Measurements from ENCODE around the gene INPP4B. TPM values are rescaled to one million over a fixed set of nuclear protein-coding genes. Genes with fewer than 3 reads are reported as not detected.

The INPP4B gene
- total RNA-seq, 2 experiments from 2014 or later: not detected

- POLR2A ChIA-PET: no interaction called here
- Histone ChIP-seq H3K27ac (ENCODE audit: low read depth, low read length, poor library complexity, severe bottlenecking) (no peak overlapping the region), H4K20me1 (ENCODE audit: insufficient read depth, low read length) (no peaks in the 10 kb centered on the region), H3K4me3 (ENCODE audit: low read depth, low read length, poor library complexity, severe bottlenecking) (no peak overlapping the region), H3K9me3 (ENCODE audit: low read length) (no peaks in the 10 kb centered on the region), H3K4me2 (ENCODE audit: low read length) (no peak overlapping the region), H3K79me2 (ENCODE audit: insufficient read depth, low read depth, low read length) (no peaks in the 10 kb centered on the region), H2AFZ (ENCODE audit: low read length) (no peak overlapping the region), H3K4me1 (ENCODE audit: insufficient read depth, low read length, poor library complexity, severe bottlenecking) (no peaks in the 10 kb centered on the region), H3K9me2 (ENCODE audit: insufficient read depth, low read length) (no peaks in the 10 kb centered on the region), H3K36me3 (ENCODE audit: insufficient read depth, low read length) (no peaks in the 10 kb centered on the region)
- no TSS peak for BruUV-seq (replicated peaks)
- intact Hi-C loops (cut with micrococcal nuclease; ENCODE audit: unreplicated experiment): no loop called here
- CTCF ChIA-PET (ENCODE audit: unreplicated experiment): no interaction called here
- TF ChIP-seq CTCF (conservative IDR thresholded peaks at IDR 0.05; ENCODE audit: low read length): no peak
- TF ChIP-seq EZH2phosphoT487 (IDR thresholded peaks at IDR 0.05; ENCODE audit: borderline replicate concordance, low read depth, low read length): no peak
- no peak for DNase-seq (ENCODE audit: low spot score)
Observed at GRCh38 chr4:142725886-142726285, 120.2 kb downstream of the INPP4B start.

GRCh38 chr4:142721187-142721586 lies 124.9 kb downstream of the INPP4B start:
- TF ChIP-seq EZH2phosphoT487 (IDR thresholded peaks at IDR 0.05; ENCODE audit: borderline replicate concordance, low read depth, low read length) (no peak), CTCF (conservative IDR thresholded peaks at IDR 0.05; ENCODE audit: low read length) (no peak)
- BruUV-seq (replicated peaks): no TSS peak
- Histone ChIP-seq H3K4me2 (ENCODE audit: low read length) (no peak overlapping the region), H3K9me2 (ENCODE audit: insufficient read depth, low read length) (no peaks in the 10 kb centered on the region), H3K9me3 (ENCODE audit: low read length) (no peaks in the 10 kb centered on the region), H3K79me2 (ENCODE audit: insufficient read depth, low read depth, low read length) (no peaks in the 10 kb centered on the region), H3K4me1 (ENCODE audit: insufficient read depth, low read length, poor library complexity, severe bottlenecking) (no peaks in the 10 kb centered on the region), H3K4me3 (ENCODE audit: low read depth, low read length, poor library complexity, severe bottlenecking) (no peak overlapping the region), H2AFZ (ENCODE audit: low read length) (no peak overlapping the region), H4K20me1 (ENCODE audit: insufficient read depth, low read length) (no peaks in the 10 kb centered on the region), H3K27ac (ENCODE audit: low read depth, low read length, poor library complexity, severe bottlenecking) (no peak overlapping the region), H3K36me3 (ENCODE audit: insufficient read depth, low read length) (no peaks in the 10 kb centered on the region)
- no peak for DNase-seq (ENCODE audit: low spot score)
- intact Hi-C loops (cut with micrococcal nuclease; ENCODE audit: unreplicated experiment): loop anchor here (5.0 kb wide), 2 partner anchors 369 to 594 kb away; no protein-coding TSS in a partner anchor
- ChIA-PET CTCF (ENCODE audit: unreplicated experiment) (no interaction called here), POLR2A (no interaction called here)

- H3K27ac ChIP-seq (ENCODE audit: low read depth, low read length, poor library complexity, severe bottlenecking): no peak overlapping the region
- CTCF ChIA-PET (ENCODE audit: unreplicated experiment): interaction anchor here (0.6 kb wide), 1 partner anchor 84 kb away, joined by 3 read pairs; no protein-coding TSS in a partner anchor
- no TSS peak for BruUV-seq (replicated peaks)
Observed at GRCh38 chr4:142719854-142720541, 126.1 kb downstream of the INPP4B start.

More at GRCh38 chr4:142719854-142720541, 126.1 kb downstream of the INPP4B start:
- Histone ChIP-seq H4K20me1 (ENCODE audit: insufficient read depth, low read length) (no peaks in the 10 kb centered on the region), H3K36me3 (ENCODE audit: insufficient read depth, low read length) (no peaks in the 10 kb centered on the region), H3K79me2 (ENCODE audit: insufficient read depth, low read depth, low read length) (no peaks in the 10 kb centered on the region), H3K4me1 (ENCODE audit: insufficient read depth, low read length, poor library complexity, severe bottlenecking) (no peaks in the 10 kb centered on the region), H3K4me2 (ENCODE audit: low read length) (no peak overlapping the region), H3K9me2 (ENCODE audit: insufficient read depth, low read length) (no peaks in the 10 kb centered on the region), H3K9me3 (ENCODE audit: low read length) (no peaks in the 10 kb centered on the region), H3K4me3 (ENCODE audit: low read depth, low read length, poor library complexity, severe bottlenecking) (no peak overlapping the region), H2AFZ (ENCODE audit: low read length) (no peak overlapping the region)
- peak; percentile 5 for DNase-seq (ENCODE audit: low spot score)
- intact Hi-C loops (cut with micrococcal nuclease; ENCODE audit: unreplicated experiment): loop anchor here (5.0 kb wide), 2 partner anchors 368 to 593 kb away; no protein-coding TSS in a partner anchor
- TF ChIP-seq CTCF (conservative IDR thresholded peaks at IDR 0.05; ENCODE audit: low read length): peak; percentile 76
- TF ChIP-seq EZH2phosphoT487 (IDR thresholded peaks at IDR 0.05; ENCODE audit: borderline replicate concordance, low read depth, low read length): no peak
- POLR2A ChIA-PET: interaction anchor here (0.6 kb wide), 1 partner anchor 364 kb away, joined by 3 read pairs; no protein-coding TSS in a partner anchor
